HG03432 (cell line): ENCODE results near the gene PRUNE2.
"Not testable (repeated sequence)": the region's sequence is repeated elsewhere in the genome, so short reads cannot be mapped to it uniquely, and the experiment has no call there.

Experiments
- ATAC-seq: cut with Tn5 transposase; IDR thresholded peaks from one replicate; pipeline ENCODE4 v1.9.1; 2021; ENCODE audit warnings: mild to moderate bottlenecking, moderate library complexity; ENCODE audit not compliant: unreplicated experiment

Gene PRUNE2

DNA sequence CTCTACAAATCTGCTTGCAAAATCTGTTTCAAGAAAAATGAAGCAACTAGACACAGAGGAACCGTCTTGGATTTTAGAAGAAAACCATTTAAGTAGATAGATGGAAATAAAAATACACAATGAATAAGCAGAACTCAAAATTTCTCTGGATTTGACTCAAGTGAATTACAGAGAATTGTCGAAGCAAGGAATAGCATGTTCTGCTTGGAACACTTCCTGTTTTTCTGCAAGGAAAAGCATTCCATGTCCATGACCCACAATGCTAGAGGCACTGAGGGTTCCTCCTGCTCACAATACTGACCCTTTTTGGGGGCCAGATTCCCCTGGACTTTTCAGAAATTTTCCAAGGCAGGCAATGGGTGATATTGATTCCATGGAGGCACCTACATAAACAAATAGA is 29.8 kb downstream of the PRUNE2 start:
- no peak for ATAC-seq

DNA sequence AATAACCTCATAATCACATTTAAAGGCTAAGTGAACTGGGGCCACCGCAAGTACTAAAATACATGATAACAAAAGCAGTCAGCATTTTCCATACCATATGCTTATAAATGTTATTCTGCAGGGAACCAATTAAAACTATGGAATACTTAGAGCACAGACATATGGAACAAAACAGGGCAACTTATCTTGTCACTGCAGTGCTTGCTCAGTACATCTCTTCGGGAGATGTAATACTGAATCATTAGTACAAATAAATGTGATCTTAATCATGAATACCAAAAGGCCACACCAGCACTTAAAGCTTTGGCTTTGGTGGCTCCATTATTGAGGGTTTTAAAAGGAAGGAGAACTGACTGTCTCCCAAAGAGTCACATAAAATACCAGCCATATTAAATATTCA is 32.1 kb downstream of the PRUNE2 start:
- ATAC-seq, result no peak

DNA sequence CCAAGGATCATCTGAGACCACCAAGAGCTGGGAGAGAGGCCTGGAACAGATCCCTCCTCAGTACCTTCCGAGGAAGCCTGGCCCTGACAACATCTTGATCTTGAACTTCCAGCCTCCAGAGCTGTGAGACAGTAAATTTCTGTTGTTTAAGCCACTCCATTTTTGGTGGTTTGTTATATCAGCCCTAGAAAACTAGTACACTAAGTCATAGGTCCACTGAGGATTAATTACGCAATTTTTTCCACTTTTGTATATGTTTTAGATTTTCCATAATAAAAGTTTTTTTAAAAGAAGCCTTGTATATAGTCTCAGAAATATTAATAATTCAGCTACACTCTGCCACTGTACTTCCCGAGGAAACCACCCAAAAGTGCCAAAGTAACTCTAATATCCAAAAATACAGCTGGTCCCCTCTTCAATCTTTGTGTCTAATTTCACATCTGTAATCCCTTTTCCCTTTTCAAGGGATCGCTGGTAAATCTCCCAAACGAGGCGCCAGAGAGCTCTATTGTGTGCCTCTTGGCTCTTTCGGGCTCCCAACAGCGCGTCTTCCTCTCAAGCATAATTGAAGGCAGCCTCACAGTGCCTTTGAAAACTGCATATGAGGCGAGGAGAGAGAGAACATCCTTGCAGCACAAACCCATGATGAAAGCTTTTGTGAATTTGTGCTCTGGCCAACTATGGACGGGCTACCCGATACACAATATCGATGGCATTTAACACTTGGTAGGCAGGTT is 32.7 kb downstream of the PRUNE2 start:
- no peak for ATAC-seq

DNA sequence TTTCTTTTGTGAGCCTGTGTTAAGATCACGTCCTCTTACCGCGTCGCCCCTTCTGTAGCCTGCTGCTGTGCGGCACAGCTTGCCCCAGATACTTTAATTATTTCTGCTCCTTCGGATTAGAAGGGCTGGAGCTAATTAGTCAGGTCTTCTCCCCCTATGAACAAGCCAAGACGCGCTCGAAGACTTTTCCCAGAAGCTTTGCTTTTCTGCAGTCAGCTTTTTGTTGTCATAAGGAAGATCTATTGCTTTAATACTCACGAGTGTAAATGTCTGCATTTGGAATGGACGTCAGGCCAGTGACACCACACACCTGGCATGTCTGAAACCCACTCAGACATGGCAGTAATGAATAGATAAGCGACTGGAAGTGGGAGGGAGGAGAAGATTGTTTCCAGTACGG is 37.0 kb downstream of the PRUNE2 start:
- no peak for ATAC-seq

DNA sequence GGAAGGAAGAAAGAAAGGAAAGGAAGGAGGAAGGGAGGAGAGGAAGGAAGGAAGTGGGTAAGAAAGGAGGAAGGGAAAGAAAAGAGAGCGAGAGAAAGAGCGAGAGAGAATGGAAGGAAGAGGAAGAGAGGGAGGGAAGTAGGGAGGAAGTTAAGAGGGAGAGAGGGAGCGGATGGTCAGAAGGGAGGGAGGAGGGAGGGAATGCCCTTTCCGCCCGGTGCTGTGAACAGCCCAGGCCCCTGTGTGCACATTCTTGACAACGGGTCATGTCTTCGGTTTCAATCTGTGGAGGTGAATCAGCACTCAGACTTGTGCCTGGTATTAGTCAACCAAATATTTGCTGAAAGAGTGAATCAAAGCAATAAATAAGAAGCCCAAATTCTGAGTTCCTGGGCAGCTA is 39.2 kb downstream of the PRUNE2 start:
- ATAC-seq, result peak; percentile 43

DNA sequence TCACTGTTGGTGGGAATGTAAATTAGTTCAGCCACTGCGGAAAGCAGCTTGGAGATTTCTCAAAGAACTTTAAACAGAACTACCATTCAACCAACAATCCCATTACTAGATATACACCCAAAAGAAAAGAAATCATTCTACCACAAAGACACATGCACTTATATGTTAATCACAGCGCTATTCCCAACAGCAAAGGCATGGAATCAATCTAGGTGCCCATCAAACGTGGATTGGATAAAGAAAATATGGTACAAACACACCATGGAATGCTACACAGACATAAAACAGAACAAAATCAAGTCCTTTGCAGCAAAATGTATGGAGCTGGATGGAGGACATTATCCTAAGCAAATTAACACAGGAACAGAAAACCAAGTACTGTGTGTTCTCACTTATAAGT is 42.1 kb downstream of the PRUNE2 start:
- ATAC-seq, result no peak

DNA sequence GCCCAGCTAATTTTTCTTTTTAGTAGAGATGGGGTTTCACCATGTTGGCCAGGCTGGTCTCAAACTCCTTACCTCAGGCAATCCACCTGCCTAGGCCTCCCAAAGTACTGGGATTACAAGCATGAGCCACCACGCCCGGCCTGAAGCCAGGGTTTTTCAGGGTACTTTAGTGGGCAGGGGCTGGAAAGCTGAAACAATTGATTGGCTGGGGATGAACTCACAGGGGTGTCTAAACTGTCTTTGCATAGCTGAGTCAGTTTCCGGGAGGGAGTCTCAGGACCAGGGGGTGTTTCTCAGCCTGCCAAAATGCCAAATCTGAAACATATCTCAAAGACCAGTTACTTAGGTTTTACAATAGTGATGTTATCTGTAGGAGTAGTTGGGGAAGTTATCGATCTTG is 46.1 kb downstream of the PRUNE2 start:
- ATAC-seq, result no peak

DNA sequence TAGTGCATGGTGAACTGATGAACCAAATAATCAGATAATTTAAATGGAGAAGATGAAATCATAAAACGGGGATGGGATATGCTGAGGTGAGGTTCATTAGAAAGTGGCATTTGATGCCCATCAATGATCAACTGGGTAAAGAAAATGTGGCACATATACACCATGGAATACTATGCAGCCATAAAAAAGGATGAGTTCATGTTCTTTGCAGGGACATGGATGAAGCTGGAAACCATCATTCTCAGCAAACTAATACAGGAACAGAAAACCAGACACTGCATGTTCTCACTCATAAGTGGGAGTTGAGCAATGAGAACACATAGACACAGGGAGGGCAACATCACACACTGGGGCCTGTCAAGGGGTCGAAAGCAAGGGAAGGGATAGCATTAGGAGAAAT is 47.7 kb downstream of the PRUNE2 start:
- not testable (repeated sequence) for ATAC-seq

DNA sequence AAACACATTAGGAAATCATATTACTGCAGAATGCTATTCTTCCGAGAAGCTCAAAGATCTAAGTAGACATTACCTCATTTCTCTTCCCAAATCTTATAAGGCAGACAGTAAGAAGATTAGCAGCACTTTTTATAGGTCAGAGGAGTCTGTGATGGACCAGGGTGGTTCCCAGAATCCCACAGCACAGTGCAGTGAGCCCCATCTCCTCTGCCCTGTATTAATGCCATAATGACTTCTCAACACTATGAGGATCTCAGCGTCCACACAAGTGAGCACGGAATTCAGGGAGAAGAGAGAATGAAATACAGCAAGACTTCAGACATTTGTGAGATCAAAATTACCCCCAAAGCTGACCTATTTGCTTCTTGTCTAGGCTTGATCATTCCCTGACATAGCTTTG is 49.9 kb downstream of the PRUNE2 start:
- no peak for ATAC-seq

DNA sequence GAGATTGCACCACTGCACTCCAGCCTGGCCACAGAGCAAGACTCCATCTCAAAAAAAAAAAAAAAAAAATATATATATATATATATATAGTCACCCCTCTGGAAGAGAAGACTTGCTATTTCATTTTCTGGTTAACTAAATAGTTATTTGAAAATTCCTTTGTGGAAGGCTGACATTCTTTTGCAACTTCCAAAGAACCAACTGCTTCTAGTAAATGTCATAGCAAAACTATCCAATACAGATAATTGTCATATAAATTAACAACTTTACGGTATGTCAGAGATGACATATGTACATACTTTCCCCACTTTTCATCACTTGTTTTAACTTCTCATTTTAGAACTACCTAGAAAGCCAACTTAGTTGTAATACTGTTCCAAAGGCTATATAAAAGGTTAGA is 50.9 kb downstream of the PRUNE2 start:
- no peak for ATAC-seq

DNA sequence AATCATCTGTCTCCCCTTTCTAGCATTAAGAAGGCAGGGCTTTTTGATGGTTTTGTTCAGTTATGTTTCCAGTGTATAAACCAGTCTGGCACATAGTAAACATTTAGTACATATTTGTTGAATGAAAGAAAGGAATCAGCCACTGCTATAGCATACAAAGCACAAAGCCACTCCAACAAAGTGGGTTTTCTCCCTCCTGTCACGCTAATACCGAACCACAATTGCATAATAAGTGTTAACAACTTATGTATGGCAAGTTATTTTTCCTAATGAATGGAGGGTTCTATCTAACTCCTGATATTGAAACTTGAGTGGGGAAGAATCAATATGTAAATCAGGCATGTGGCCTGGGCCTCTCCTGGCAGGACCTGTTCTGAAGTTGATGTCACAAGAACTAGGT is 53.9 kb downstream of the PRUNE2 start:
- no peak for ATAC-seq

DNA sequence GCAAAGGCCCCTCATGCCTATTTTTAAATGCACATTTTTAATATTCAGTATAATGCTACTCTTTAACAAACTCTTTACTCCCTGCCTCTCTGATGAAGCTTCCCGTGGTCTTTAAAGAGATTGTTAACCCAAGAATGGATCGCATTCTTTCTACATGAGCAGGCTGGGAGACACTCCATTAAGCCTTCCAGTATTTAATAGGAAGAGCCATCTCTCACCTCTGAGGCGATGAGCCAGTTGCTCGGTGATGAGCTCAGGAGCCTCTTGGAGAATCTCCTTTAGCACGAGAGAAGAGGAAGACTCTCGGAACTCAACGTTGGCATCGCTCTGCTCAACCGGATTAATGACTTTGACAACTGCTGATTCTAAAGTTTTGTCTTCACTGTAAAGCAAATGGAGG is 59.6 kb downstream of the PRUNE2 start:
- no peak for ATAC-seq

DNA sequence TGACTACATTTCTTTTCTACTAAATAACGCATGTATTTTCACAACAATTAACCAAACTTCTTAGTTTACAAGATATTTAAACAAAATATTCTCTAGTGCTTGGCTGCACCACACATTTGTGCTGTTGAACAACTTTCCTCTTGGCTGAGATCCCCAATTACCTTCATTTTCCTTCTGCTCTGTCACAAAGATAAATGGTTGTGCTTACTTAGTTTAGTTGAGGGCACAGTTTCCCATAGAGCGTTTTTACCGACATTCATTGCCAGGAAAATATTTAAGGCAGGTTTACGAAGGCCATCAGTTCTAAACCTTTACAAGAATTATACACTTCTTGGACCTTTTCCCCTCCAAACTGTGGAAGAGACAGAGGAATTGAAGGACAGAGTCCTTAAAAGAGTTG is 60.7 kb downstream of the PRUNE2 start:
- ATAC-seq, result no peak

DNA sequence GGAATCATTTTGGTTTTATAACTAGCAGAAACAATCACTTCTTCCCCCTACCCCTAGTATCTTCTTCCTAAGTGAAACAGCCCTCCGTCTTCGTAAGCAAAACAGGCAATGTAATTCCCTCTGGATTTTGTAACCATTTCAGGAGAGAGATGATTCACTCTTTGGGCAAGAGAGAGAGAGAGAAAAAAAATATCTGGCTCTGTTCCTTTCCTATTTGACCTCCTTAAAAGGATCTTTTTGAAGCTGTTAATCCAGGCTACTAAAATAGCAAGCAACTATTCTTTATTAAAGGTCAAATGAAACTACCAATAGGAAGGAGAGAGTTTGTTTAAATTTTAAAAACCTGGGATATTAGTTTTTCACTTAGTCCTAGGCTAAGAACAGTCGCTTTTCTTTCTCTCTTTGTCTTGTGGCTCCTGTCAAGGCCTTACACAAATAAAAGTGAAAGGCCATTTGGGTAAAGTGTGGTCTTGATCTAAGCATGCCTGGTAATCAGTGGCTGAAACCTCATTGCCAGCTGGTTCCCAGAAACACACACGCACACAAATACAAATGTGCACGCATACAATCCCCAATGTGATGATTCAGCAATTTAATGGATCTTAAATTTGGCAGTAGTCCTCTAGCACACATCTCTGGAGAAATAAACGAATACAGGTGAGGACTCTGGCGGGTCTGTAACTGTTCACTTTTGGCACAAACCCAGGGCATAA is 70.2 kb downstream of the PRUNE2 start:
- no peak for ATAC-seq

DNA sequence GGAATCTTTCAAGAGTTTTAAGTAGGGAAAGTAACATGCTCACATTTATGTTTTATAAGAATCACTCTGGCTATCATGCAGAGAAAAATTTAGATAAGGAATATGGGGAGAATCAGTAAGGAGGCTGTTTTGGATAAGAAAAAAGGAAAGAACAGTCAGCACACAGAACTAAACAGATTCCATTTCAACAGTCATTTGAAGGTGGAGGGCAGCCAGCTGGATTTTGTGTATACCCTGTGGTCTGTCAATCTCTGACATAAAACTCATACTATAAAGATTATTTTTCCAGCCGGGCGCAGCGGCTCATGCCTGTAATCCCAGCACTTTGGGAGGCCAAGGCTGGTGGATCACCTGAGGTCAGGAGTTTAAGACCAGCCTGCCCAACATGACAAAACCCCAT is 77.5 kb downstream of the PRUNE2 start:
- ATAC-seq, result no peak

DNA sequence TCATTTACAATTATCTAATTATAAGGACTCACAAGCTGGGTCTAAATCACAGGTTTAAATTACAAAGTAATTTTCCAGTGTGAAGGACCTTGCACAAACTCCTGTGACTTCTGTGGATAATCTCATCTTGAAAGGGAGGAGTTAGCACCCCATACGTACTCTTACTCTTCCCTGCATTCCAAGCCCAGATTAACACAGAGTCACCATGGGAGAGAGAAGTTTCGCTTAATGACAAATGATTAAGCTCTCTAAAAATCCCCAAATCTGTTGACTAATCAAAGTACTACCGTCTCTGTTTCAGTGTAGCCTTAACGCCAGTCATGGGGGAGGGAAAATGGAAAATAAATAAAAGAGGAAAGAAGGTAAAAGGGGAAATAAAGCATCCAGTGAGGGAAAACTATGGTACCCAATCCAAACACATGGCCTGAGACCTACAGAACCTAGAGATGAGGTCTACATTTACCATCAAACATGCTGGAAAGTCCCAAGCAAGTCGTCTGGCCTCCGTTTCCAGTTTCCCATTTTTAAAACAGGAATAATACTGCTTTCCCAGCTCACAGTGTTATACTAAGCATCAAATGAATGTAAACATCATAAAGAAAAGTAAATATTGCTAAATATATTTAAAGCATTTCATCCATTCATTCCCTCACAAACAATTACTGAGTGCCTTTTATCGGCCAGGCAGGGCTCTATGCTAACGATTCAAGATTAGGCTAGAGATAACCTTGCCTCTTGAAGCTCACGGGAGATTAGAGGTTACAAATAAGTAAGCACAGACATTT is 78.4 kb downstream of the PRUNE2 start:
- ATAC-seq, result no peak

DNA sequence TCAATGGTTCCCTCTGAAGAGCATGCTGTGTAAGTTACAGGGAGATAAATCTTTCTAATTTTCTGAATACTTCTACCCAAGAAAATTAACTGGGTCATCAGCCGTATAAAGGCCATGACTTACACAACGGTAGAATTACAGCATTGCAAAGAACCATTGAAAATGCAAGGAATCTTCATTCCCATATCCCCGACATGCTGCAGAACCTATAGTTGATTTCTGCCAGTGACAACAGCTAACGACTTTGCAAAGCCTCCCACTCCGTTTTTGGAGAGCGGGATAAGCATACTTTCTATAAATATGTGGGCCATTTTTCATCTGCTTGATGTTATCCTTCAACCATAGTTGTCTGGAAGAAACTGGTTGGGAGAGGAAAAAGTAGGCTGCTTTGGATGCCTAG is 85.5 kb downstream of the PRUNE2 start:
- ATAC-seq, result no peak

DNA sequence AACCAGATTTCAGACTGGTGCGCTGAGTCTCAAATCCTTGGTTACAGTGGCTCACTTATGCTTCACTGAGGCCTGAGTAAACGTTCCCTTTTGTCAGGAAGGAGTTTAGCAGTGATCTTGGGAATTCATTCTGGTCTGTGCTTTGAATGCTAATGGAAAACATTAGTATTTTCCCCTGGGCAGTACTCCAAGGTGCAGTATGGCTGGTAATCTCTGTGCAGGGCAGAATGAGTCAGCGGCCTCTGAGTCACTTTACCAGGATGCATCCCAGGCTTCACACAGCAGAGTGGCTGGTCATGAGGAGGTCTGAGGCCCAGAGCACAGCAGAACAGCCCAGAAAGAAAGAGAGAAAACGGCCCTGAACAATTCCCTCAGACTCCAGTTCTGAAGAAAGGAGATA is 87.6 kb downstream of the PRUNE2 start:
- ATAC-seq, result no peak

DNA sequence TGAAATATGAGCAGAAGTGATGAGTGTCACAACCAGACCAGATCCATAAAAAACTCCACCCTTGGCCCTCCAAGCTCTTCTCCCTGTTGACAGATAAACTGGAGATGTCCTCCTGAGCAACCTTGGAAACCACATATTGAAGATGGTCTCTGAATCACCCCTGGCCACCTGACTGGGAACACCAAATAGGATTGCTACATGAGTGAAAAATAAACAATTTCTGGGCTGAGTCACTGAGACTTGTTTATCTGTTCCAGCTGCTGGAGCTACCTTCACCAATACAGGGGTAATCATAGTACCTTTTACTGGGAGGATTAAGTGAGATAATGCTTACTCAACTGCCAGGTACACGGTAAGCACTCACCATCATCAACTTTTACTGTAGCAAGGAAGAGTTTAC is 88.4 kb downstream of the PRUNE2 start:
- no peak for ATAC-seq

DNA sequence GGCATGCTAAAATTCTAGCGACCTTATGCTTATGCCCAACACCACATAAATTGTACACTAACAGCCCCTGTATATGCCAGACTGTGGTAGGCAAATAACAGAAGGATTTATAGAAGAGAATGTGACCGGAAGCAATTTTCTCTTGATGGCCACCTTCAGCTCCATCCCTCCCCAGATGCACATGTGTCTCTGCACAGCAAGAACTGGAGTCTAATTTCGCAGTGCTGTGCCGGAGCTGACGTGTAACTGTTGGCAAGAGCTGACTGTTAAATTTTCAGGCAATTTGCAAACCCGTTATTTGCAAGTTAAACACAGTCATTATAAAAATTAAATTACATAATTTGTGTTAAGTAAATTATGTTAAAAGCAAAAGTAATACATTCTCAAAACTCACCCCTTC is 93.3 kb downstream of the PRUNE2 start:
- ATAC-seq, result no peak

DNA sequence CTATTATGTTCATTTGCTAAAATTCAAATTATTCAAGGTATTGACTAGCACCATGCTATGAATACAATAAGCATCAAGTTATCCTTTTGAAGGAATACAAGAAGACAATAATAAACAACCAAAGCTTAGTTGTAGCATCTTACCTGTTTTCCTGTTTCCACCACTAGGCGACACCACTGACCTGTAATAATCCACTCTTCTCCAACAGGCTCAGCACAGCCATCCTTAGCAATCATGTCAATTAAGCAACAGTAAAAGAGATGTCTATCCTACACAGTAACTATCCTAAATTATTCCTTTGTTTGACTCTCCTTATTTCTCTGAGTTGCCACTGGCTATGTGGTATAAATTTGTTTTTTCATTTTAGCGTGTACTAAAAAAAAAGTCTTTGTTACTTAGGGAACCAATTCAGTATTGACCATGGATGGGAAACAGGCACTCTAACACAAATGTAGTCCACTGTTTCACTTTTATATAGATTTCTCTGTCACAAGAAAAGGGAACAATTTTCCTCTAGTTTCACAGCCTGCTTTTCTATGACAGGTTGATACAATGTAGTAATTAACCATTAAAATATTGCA is 95.4 kb downstream of the PRUNE2 start:
- ATAC-seq, result peak; percentile 79

DNA sequence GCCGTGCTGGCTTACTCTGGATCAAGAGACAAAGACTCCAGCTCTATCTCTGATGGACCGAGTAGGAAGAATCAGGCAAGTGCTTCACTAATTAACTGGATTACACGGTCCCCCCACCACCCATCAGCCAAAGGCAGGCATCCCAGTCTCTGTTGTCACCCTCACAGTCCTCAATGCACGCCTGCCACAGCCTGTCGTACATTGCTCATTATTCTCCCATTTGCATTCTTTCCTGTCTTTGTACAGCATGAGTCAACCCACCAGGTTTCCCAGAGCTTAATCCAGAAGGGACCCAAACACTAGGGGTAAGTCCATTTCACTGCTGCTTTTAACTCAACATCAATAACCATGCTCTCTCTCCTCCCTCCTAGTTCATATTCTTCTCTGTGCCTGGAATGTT is 97.3 kb downstream of the PRUNE2 start:
- ATAC-seq, result no peak
